ENCODE measurements around the gene FAM200C. TPM values are rescaled to one million over a fixed set of nuclear protein-coding genes. Genes with fewer than 3 reads are reported as not detected.

The FAM200C gene
- total RNA-seq, 1 experiment from 2014 or later = 4.2 TPM

DNA sequence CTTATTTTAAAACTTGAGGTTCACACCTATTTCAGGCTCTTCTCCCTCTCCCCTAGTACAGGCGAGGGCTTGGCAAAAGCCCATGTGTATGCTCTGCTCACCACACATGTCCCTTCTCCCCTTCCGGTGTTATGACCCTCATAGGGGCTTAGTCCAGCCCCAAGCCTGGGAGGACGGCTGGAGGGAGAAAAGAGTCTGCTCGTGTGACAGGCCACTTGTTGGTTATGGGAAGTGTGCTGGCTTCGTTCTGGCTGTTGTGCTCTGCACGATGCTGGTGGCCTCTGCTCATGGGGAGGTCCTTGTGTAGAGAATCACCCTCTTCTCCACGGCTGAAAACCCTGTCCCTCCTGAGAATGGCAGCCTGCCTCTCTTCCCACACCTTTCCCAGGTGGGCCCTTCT is 32.9 kb upstream of the FAM200C start:
- peaks cover 10 to 13% of the 10 kb centered on the region in 2 experiments for H3K36me3 ChIP-seq (ENCODE audit: control insufficient read depth in 1 of 2, insufficient read depth in 2 of 2, low read length in 2 of 2)
- H3K79me2 ChIP-seq (ENCODE audit: insufficient read depth, low read length) = no peaks in the 10 kb centered on the region
- ChIA-PET RAD21 (ENCODE audit: low non-redundant PET in 1 of 2, low total read pairs in 2 of 2, uncharacterized antibody in 2 of 2, unreplicated experiment in 2 of 2) (no interaction called here), CTCF (no interaction called here), POLR2A (no interaction called here)
- no TSS peak for BruUV-seq (replicated peaks)
- no peak overlapping the region for H3K4me3 ChIP-seq (replicated peaks in 1 of 2; ENCODE audit: low read depth in 1 of 2, low read length in 2 of 2)
- intact Hi-C loops (cut with micrococcal nuclease) = no loop called here
- H3K27ac ChIP-seq (ENCODE audit: low read depth, low read length) = no peak overlapping the region
- no peaks in the 10 kb centered on the region; the same call in 1 of the 2 replicates for H3K9me2 ChIP-seq (ENCODE audit: insufficient read depth)
- H2AFZ ChIP-seq (ENCODE audit: low read depth, low read length, poor library complexity, severe bottlenecking) = no peak overlapping the region
- no peak for DNase-seq (ENCODE audit: low read depth, low spot score)
- H3K9me3 ChIP-seq (ENCODE audit: control insufficient read depth in 1 of 2, insufficient read depth in 1 of 2, low read depth in 1 of 2, low read length in 2 of 2) = no peaks in the 10 kb centered on the region
- ATAC-seq = no peak
- H4K20me1 ChIP-seq (ENCODE audit: insufficient read depth) = no peaks in the 10 kb centered on the region
- H3K4me1 ChIP-seq (ENCODE audit: control insufficient read depth in 1 of 2, insufficient read depth in 2 of 2, low read length in 2 of 2) = no peaks in the 10 kb centered on the region
- no peak for TF ChIP-seq ZFX (IDR thresholded peaks at IDR 0.05)
- no peak for TF ChIP-seq EGR1 (IDR thresholded peaks at IDR 0.05; ENCODE audit: low read depth)
- no peak for TF ChIP-seq SIN3A (IDR thresholded peaks at IDR 0.05; ENCODE audit: low read depth)
- TF ChIP-seq SRF (IDR thresholded peaks at IDR 0.05; ENCODE audit: low read depth) = no peak
- TF ChIP-seq, protein P1, sequence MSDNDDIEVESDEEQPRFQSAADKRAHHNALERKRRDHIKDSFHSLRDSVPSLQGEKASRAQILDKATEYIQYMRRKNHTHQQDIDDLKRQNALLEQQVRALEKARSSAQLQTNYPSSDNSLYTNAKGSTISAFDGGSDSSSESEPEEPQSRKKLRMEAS (IDR thresholded peaks at IDR 0.05) = no peak
- TF ChIP-seq CEBPB (IDR thresholded peaks at IDR 0.05; ENCODE audit: low read depth) = no peak
- no peak for TF ChIP-seq TCF7L2 (IDR thresholded peaks at IDR 0.05; ENCODE audit: borderline replicate concordance, extremely low read depth, insufficient read depth, insufficient read length)
- no peak for TF ChIP-seq YY1 (IDR thresholded peaks at IDR 0.05; ENCODE audit: extremely low read depth, insufficient replicate concordance, low read depth, low read length)
- no peak for TF ChIP-seq CBX3 (IDR thresholded peaks at IDR 0.05; ENCODE audit: low read depth)
- TF ChIP-seq POLR2A (IDR thresholded peaks at IDR 0.05; ENCODE audit: borderline replicate concordance, extremely low read depth, insufficient read depth, insufficient read length) = no peak
- no peak for TF ChIP-seq ZNF274 (IDR thresholded peaks at IDR 0.05; ENCODE audit: low read depth, low read length)
- TF ChIP-seq, protein P2, sequence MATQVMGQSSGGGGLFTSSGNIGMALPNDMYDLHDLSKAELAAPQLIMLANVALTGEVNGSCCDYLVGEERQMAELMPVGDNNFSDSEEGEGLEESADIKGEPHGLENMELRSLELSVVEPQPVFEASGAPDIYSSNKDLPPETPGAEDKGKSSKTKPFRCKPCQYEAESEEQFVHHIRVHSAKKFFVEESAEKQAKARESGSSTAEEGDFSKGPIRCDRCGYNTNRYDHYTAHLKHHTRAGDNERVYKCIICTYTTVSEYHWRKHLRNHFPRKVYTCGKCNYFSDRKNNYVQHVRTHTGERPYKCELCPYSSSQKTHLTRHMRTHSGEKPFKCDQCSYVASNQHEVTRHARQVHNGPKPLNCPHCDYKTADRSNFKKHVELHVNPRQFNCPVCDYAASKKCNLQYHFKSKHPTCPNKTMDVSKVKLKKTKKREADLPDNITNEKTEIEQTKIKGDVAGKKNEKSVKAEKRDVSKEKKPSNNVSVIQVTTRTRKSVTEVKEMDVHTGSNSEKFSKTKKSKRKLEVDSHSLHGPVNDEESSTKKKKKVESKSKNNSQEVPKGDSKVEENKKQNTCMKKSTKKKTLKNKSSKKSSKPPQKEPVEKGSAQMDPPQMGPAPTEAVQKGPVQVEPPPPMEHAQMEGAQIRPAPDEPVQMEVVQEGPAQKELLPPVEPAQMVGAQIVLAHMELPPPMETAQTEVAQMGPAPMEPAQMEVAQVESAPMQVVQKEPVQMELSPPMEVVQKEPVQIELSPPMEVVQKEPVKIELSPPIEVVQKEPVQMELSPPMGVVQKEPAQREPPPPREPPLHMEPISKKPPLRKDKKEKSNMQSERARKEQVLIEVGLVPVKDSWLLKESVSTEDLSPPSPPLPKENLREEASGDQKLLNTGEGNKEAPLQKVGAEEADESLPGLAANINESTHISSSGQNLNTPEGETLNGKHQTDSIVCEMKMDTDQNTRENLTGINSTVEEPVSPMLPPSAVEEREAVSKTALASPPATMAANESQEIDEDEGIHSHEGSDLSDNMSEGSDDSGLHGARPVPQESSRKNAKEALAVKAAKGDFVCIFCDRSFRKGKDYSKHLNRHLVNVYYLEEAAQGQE (IDR thresholded peaks at IDR 0.05; ENCODE audit: low read depth) = no peak
- TF ChIP-seq, protein P3, sequence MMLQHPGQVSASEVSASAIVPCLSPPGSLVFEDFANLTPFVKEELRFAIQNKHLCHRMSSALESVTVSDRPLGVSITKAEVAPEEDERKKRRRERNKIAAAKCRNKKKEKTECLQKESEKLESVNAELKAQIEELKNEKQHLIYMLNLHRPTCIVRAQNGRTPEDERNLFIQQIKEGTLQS (IDR thresholded peaks at IDR 0.05) = no peak
- no peak for TF ChIP-seq EZH2 (IDR thresholded peaks at IDR 0.05)
- TF ChIP-seq ELF1 (IDR thresholded peaks at IDR 0.05; ENCODE audit: borderline replicate concordance, low read depth) = no peak
- TF ChIP-seq FOSL1 (IDR thresholded peaks at IDR 0.05; ENCODE audit: low read depth) = no peak
- no peak for TF ChIP-seq POLR2AphosphoS5 (IDR thresholded peaks at IDR 0.05; ENCODE audit: low read depth, low read length)
- H3K4me2 ChIP-seq (ENCODE audit: low read length) = no peak overlapping the region
- H3K27me3 ChIP-seq (ENCODE audit: insufficient read depth, low read length) = no peaks in the 10 kb centered on the region
- H3K9ac ChIP-seq (ENCODE audit: low read length) = no peak overlapping the region
